UCSD-AML1 (cell line): ENCODE data around the gene C10orf67.
"Not testable (repeated sequence)": the region's sequence is repeated elsewhere in the genome, so short reads cannot be mapped to it uniquely, and the experiment has no call there.

Source experiments
- DNase-seq: peaks from one replicate; lab custom pipeline; 2025; ENCODE audit not compliant: unreplicated experiment; lab: John Stamatoyannopoulos, UW

Gene C10orf67

DNA sequence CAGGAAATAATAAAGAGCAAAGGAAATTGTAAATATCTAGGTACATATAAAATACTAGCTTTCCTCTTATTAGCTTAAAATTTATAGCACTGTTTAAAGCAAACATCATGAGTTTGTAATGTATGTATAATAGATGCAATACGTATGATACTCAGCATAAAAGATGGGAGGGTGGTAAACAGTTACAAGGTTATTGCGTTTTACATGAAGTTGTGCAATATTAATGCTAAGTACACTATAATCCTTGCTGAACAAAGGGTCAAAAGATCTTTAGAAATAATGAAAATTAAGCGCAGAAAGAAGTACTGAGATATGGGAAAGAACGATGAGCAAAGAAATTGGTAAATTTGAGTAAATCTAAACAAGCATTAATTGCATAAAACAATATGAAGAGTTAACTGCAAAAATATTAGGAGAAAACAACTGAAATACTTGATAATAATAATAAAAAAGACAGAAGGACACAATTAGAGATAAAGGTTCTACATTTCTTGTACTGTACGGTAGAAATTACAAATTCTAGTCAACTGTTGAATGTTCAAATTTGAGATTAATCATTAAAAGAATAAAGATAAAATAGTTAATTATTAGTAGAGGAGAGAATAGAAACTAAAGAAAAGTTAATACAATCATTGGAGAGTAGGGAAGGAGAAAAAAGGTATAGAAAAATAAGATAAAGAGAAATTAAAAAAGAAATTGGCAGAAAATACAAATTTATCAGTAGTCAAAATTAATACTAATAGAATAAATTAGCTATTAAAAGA lies 17.9 kb downstream of the C10orf67 start:
- DNase-seq = no peak

DNA sequence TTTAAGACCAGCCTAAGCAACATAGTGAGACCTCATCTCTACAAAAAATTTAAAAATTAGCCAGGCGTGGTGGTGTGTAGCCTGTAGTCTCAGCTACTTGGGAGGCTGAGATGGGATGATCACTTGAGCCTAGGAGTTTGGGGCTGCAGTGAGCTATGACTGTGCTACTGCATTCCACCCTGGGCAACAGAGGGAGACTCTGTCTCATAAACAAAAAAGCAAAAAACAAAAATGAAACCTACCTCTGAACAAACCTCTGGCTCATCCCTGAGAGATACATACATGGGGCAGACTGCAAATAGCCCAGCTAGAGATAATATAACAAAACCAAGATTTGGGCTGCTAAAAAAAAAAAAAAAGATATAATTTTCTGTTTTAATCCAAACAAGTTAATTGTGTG lies 19.5 kb downstream of the C10orf67 start:
- no peak for DNase-seq

DNA sequence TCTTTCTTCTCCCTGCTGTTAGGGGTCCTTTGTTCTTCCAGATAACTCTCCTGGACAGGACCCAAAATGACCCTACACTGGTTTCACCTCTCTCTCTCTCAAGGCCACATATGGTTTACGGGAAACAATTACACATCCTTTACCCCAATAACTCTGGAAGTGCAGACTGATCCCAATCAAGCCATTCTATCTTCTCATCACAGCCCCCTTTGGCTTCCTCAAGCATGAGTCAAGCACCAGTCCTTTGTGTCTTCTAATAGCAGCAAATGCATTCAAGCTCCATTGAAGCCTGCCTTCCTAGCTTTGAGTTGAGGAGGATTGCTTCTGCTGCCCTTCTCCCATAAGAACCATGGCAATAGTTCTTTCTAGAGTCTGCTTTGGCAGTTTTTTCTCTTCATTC lies 20.2 kb downstream of the C10orf67 start:
- DNase-seq = no peak

GRCh38 chr10:23322082-23322481 lies 22.5 kb downstream of the C10orf67 start:
- no peak for DNase-seq

GRCh38 chr10:23319835-23320234 lies 24.8 kb downstream of the C10orf67 start:
- no peak for DNase-seq

GRCh38 chr10:23318359-23318758 lies 26.2 kb downstream of the C10orf67 start:
- no peak for DNase-seq

GRCh38 chr10:23317416-23317815 lies 27.2 kb downstream of the C10orf67 start:
- no peak for DNase-seq

DNA sequence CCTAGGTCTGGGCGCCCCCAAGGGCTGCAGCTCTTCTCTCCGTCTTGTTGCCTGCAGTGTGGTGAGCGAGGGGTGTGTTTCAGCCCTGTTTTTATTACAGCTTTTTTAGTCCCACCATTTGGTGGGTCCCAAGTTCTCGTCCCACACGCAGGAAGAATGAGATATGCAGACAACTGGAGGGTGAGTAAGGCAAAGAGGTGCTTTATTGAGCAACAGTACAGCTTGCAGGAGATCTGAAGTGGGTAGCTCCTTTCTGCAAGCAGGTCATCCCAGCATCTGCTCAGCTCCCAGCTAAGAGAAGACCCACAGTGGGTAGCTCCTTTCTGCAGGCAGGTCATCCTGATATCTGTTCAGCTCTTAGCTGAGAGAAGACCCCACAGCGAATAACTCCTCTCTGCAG lies 28.2 kb downstream of the C10orf67 start:
- no peak for DNase-seq

DNA sequence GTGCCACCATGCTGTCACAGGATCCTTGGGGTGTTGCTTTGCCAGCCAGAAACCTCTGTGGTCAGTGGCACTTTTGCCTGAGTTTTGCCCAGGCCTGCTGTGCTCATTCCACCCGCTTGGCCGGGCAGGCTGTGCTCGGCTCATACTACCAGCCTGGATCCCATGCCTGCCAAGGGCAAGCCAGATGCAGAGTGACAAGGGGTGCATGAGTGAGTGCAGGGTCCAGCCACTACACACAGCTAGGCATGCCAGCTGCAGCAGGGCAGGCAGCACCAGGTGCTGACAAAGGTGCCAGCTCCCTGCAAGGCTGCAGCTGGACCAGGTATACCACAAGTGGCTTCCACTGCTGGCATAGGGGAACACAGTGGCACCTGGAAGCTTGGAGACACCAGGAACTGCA lies 28.6 kb downstream of the C10orf67 start:
- DNase-seq = no peak

DNA sequence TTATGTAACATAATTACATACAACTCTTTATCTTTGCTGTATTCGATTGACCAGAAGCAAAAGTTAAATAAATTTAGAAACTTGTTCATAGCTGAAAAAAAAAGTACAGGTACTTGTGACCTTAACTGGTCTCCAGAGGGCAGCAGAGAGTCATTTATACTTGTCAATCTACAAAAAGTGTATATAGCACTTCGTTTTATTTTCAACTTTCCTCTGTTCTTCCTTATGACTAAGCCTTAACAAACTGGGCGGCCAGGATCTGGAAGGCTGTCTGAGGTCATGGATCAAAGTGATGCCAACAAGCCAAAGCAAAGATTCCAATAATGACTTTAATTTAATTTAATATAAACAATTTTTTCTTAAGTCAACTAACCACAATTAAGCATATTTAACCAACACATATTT lies 29.8 kb downstream of the C10orf67 start:
- DNase-seq = no peak

GRCh38 chr10:23311034-23311433 lies 33.6 kb downstream of the C10orf67 start:
- no peak for DNase-seq

DNA sequence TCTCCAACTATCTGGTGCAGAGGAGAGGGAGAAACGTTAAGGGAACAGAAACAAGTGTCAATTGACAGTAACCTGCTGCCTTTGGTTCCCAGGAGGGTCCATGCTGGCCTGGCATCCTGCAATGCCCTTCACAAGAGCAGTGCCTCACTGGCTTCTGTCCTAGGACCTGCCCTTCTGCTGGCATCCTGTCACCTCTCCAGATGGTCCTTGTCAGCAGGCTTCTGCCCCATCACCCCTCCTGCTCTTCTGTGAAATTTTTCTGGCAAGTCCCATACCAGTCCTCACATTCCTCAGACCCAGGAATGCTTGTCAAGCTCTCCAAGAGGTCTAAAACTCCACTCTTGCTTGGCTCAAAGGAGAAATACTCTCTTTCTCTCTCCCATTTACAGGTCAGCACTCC lies 34.2 kb downstream of the C10orf67 start:
- DNase-seq = no peak

DNA sequence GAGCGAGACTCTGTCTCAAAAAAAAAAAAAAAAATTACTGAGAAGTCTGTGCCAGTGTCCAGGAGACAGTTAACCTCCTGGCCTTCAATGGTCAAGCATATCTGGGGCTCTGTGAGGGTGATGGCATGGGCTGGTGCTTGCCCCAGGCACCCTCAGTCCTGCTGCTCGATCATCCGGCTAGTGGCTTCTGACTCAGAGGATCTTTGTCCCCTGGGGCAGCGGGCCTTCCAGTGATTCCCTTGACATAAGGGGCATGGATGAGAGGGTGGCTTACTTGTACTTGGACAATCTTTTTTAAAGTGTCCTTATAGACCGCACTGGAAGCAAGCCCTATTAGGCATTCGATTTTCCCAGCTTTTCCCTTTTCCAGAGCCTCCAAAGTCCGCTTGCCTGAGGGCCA lies 44.6 kb downstream of the C10orf67 start:
- not testable (repeated sequence) for DNase-seq

DNA sequence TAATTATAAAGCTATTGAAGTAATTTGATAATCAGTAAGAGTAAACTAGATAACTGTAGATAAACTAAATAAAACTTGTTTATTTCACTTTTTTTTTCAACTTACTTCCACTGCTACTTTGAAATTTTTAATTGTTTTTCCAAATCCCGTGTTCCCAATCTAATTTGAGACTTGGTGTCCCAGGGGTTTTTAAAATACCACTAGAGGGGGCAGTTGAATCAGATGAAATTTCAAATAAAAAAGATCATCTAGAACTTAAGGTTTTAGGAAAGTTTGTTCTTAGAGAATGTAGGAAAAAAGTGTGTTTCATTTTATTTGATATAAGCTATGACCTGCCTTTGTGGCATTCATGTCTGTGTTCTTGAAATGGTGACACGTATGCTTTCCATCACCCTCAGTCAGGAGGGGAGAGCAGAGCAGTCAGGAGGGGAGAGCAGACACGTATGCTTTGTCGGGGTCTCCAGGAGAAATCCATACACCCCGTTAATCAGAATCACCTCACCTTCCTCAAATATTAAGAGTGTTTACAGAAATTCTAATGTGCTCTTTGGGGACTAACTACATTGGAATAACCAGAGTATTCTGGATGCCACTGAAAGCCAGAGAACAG lies 49.9 kb downstream of the C10orf67 start:
- no peak for DNase-seq

- DNase-seq = no peak
Measured at GRCh38 chr10:23293973-23294590, 50.5 kb downstream of the C10orf67 start.

GRCh38 chr10:23293145-23293724 lies 51.4 kb downstream of the C10orf67 start:
- DNase-seq = no peak

DNA sequence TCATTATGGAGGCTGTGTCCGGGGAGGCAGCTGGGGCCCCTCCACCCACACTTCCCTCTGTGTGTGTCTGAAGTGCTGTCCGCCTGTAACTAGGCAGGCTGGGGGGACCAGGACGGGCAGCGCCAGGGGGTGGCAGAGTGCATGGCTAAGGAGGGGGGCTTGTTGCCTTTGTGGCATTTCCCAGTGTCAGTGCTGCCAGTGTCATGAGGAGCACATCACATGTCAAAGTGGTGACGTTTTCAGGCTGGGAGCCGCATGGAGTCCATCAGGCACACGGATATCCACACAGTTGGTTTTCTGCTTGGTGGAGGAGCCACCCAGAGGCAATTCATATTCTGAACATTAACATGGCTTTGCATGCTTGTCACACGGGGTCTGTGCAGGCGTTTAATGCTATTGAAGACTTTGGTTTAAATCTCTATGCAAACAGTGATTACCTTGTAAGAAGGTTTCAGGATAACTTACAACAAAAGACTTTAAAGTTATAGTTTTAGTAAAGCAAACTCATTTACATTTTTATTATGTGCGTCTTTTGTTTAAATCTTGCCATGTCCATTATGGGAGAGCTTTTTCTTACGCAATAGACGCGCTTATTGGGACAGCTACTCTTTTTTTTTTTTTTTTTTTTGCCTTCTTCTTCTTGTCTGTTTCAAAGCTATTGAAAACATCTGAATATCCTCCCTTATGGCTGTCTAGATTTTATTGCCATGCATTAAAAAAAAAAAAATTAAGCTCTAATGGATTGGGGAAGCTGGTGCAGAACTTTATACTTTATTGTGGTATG lies 52.9 kb downstream of the C10orf67 start:
- DNase-seq = no peak

DNA sequence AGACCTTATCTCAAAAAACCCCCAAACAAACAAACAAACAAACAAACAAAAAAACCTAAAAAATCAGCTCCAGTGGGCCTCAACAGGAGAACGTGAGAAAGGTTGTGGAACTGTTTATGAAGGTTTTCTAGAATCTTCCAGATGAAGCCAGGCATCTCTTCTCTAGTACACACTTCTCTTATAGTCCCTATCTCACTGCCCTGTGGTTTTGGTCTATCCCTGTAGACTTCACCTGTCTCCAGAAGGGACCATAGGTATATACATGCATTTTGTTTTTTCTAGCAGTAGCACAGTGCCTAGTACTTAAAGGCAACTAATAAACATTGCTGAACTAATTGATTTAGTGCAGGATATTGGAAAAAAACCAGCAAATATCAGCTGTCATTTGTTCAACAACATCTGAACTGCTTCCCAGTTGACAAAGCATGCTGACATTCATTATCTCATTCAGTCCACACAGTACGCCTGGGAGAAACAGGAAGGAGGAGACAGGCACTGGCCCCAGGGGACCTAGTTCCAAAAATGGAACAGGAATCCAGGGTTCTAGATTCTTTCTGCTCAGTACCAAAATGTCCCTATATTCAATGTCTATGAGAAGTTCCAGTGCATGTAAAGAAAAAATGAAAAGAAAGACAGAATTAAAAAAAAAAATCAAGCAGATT lies 59.8 kb downstream of the C10orf67 start:
- no peak for DNase-seq

- DNase-seq = no peak
Measured at GRCh38 chr10:23284155-23284554, 60.4 kb downstream of the C10orf67 start.

DNA sequence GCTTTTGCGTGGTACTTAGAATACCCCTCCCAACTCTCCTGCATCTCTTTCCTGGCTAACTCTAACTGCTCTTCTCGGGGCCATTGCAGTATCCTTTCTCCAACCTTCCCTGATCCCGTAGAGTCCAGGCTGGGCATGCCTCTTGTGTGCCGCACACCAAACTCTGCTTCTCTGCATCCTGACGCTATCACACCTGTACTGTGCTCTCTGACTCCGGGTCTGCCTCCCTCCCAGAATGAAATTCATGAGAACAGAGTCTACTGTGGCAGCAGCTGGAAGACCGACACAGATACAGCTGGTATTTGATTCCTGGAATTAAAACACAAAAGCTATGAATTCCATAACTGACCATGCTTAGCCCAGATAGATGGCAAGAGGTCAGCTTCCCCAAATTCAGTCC lies 60.9 kb downstream of the C10orf67 start:
- no peak for DNase-seq

DNA sequence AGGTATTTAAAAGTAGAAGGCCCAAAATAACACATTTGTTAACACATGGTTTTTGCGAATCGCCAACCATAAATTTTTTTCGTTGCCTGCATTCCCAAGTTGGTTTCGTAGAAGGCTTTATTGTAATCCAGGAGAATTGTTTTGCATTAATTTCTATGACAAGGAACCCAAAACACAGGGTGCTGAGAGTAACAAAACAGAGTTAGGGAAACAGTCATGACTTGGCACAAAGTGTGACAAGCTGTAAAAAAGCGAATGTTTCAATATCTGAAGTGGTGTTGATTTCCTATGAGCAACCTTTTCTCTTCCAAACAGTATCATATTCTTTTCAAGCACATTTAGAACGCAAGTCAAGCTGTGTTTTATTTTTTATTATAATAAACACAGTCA lies 63.6 kb downstream of the C10orf67 start:
- DNase-seq = no peak
